ENCODE data around the gene TMEM250. TPM values are rescaled to one million over a fixed set of nuclear protein-coding genes. Genes with fewer than 3 reads are reported as not detected.

TMEM250 gene
- total RNA-seq, 1 experiment from 2014 or later, result 43.2 TPM

GRCh38 chr9:136075881-136076678, 42.6 kb downstream of the TMEM250 start:
- Mint-ChIP-seq H3K9me3 (ENCODE audit: unreplicated experiment) (no peaks in the 10 kb centered on the region), H3K4me1 (ENCODE audit: insufficient read depth, unreplicated experiment) (peaks cover 23% of the 10 kb centered on the region), H3K36me3 (ENCODE audit: insufficient read depth, unreplicated experiment) (peaks cover 22% of the 10 kb centered on the region), H3K4me3 (ENCODE audit: unreplicated experiment) (no peak overlapping the region), H3K27me3 (ENCODE audit: insufficient read depth, unreplicated experiment) (no peaks in the 10 kb centered on the region), H3K27ac (ENCODE audit: low read depth, unreplicated experiment) (no peak overlapping the region)
- ChIA-PET POLR2A (no interaction called here), CTCF (no interaction called here)
- intact Hi-C loops (cut with micrococcal nuclease), result no loop called here
- BruUV-seq (replicated peaks), result no TSS peak
- TF ChIP-seq CTCF (IDR thresholded peaks at IDR 0.05; ENCODE audit: unreplicated experiment), result no peak
- no peak for DNase-seq (ENCODE audit: unreplicated experiment)

DNA sequence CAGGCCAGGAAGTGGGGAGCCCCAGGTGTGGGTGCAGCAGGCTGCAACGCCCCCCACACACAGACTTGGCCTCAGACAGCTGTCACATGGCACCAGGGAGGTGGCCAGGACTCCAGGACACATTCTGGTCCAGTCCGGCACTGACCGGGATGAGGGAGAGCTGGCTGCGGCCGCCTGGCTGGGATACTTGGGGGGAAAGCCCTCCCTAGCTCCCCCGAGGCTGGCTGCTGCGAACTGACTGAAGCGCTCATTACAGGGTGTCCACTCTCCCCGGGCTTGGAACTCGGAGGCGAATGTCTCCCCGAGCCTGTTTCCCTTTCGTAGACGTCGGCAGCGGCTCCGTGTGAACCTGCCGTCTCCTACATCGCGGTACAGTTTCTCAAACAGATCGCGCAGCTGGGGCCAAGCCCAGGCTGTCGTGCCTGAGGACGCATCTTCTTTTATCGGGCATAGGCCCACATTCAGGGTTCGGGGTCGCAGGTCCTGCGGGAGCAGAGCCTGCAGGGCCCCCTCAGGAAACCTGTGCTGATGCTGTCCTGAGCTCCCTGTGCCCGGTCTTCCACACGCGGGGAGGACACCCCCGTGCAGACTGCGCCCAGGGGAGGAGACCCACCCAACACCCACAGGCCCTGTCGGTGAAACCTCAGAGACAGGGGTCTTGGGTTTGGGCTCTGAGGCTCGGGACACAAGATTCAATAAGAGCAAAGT, 43.4 kb downstream of the TMEM250 start:
- BruUV-seq (replicated peaks), result no TSS peak
- DNase-seq (ENCODE audit: unreplicated experiment), result no peak
- ChIA-PET CTCF (interaction anchor here (0.6 kb wide), 1 partner anchor 167 kb away, joined by 3 read pairs; no protein-coding TSS in a partner anchor), POLR2A (no interaction called here)
- H3K27me3 Mint-ChIP-seq (ENCODE audit: insufficient read depth, unreplicated experiment), result no peaks in the 10 kb centered on the region
- no peaks in the 10 kb centered on the region for H3K9me3 Mint-ChIP-seq (ENCODE audit: unreplicated experiment)
- H3K27ac Mint-ChIP-seq (ENCODE audit: low read depth, unreplicated experiment), result no peak overlapping the region
- H3K4me3 Mint-ChIP-seq (ENCODE audit: unreplicated experiment), result no peak overlapping the region
- no peak for TF ChIP-seq CTCF (IDR thresholded peaks at IDR 0.05; ENCODE audit: unreplicated experiment)
- H3K4me1 Mint-ChIP-seq (ENCODE audit: insufficient read depth, unreplicated experiment), result peaks cover 19% of the 10 kb centered on the region
- intact Hi-C loops (cut with micrococcal nuclease), result no loop called here
- H3K36me3 Mint-ChIP-seq (ENCODE audit: insufficient read depth, unreplicated experiment), result peaks cover 27% of the 10 kb centered on the region

GRCh38 chr9:136074706-136075105, 44.0 kb downstream of the TMEM250 start:
- TF ChIP-seq CTCF (IDR thresholded peaks at IDR 0.05; ENCODE audit: unreplicated experiment), result no peak
- DNase-seq (ENCODE audit: unreplicated experiment), result no peak
- Mint-ChIP-seq H3K27me3 (ENCODE audit: insufficient read depth, unreplicated experiment) (no peaks in the 10 kb centered on the region), H3K4me1 (ENCODE audit: insufficient read depth, unreplicated experiment) (peaks cover 17% of the 10 kb centered on the region), H3K4me3 (ENCODE audit: unreplicated experiment) (no peak overlapping the region), H3K36me3 (ENCODE audit: insufficient read depth, unreplicated experiment) (peaks cover 30% of the 10 kb centered on the region), H3K9me3 (ENCODE audit: unreplicated experiment) (peaks cover 4% of the 10 kb centered on the region), H3K27ac (ENCODE audit: low read depth, unreplicated experiment) (no peak overlapping the region)
- ChIA-PET CTCF (interaction anchor here (0.6 kb wide), 1 partner anchor 167 kb away, joined by 3 read pairs; no protein-coding TSS in a partner anchor), POLR2A (no interaction called here)
- BruUV-seq (replicated peaks), result no TSS peak
- intact Hi-C loops (cut with micrococcal nuclease), result no loop called here

Other genes with a start within 250 kb of the TMEM250 start
- 31.0 and 39.5 TPM in 2 replicates for gene CAMSAP1, start 211.3 kb downstream of the TMEM250 start, total RNA-seq (2022)
- gene UBAC1, start 157.5 kb downstream of the TMEM250 start, total RNA-seq (2022), result 32.5 and 34.7 TPM in 2 replicates
- 16.5 and 20.2 TPM in 2 replicates for gene NACC2, start 23.6 kb downstream of the TMEM250 start, total RNA-seq (2022)
- 0.22 and 0.26 TPM in 2 replicates for gene LHX3, start 86.3 kb upstream of the TMEM250 start, total RNA-seq (2022)
- gene QSOX2, start 126.9 kb upstream of the TMEM250 start, total RNA-seq (2022), result 23.7 and 27.7 TPM in 2 replicates
- gene CCDC187, start 185.2 kb upstream of the TMEM250 start, total RNA-seq (2022), result not detected in 2 replicates
- 15.5 and 16.4 TPM in 2 replicates for gene GPSM1, start 208.7 kb upstream of the TMEM250 start, total RNA-seq (2022)
- 24.5 and 30.5 TPM in 2 replicates for gene DNLZ, start 244.9 kb upstream of the TMEM250 start, total RNA-seq (2022)

Data from MCF 10A (cell line).